SK-N-SH (cell line): ENCODE data around the gene PCDHA2. TPM values are rescaled to one million over a fixed set of nuclear protein-coding genes. Genes with fewer than 3 reads are reported as not detected.

Experiments
- CTCF ChIA-PET: fragments of 300-600, 350-600 bp; formaldehyde crosslinking; extraction: SDS; loops from one replicate; lab custom pipeline; 2021; lab: Yijun Ruan, JAX
- POLR2A ChIA-PET: fragments of 350-600 bp; sonication (Branson Sonifier 250); formaldehyde crosslinking; extraction: SDS; loops from one replicate; lab custom pipeline; 2020; ENCODE audit warnings: antibody characterized with exemption, inconsistent platforms; lab: Yijun Ruan, JAX
- DNase-seq: peaks from one replicate; pipeline ENCODE4 v3.0.0; 2012
- H2AFZ ChIP-seq: fragments of 200-600 bp; sonication (generic); 2 replicates; pipeline ENCODE4 v1.8.1; 2016; ENCODE audit warnings: antibody characterized with exemption, mild to moderate bottlenecking, low read depth
- H3F3A ChIP-seq: fragments of 200-600 bp; sonication (generic); replicated peaks from 2 replicates; pipeline ENCODE3; 2016; ENCODE audit warnings: antibody characterized with exemption, mild to moderate bottlenecking; ENCODE audit not compliant: insufficient read depth
- H3K27ac ChIP-seq, 2 experiments: fragments of 200-500 bp in 1 of 2; fragments of 200-600 bp in 1 of 2; sonication (Bioruptor generic) in 1 of 2; sonication (generic), shearing (Covaris generic) in 1 of 2; 2 replicates each; pipeline versions ENCODE4 v1.5.1 to v1.6.1; 2014 to 2016; ENCODE audit warnings: low read depth in 2 of 2, inconsistent platforms in 1 of 2, low read length in 1 of 2, mild to moderate bottlenecking in 1 of 2, mixed read lengths in 1 of 2
- H3K27me3 ChIP-seq: fragments of 200-600 bp; sonication (generic), shearing (Covaris generic); 2 replicates; pipeline ENCODE4 v1.6.1; 2016; ENCODE audit warnings: mixed run types; ENCODE audit not compliant: insufficient read depth
- H3K36me3 ChIP-seq, 2 experiments: fragments of 200-500 bp in 1 of 2; fragments of 200-600 bp in 1 of 2; sonication (Bioruptor generic) in 1 of 2; sonication (generic) in 1 of 2; replicated peaks in 1 of 2; 2 replicates each; pipeline versions ENCODE3 to v1.5.1; 2014 to 2016; ENCODE audit warnings: low read length in 1 of 2, mild to moderate bottlenecking in 1 of 2; ENCODE audit not compliant: insufficient read depth in 2 of 2, control insufficient read depth in 1 of 2
- H3K4me1 ChIP-seq, 2 experiments: fragments of 200-500 bp in 1 of 2; fragments of 200-600 bp in 1 of 2; sonication (Bioruptor generic) in 1 of 2; sonication (generic), shearing (Covaris generic) in 1 of 2; 2 replicates each; pipeline versions ENCODE4 v1.5.1 to v1.6.1; 2014 to 2016; ENCODE audit warnings: low read depth in 1 of 2, low read length in 1 of 2, mixed run types in 1 of 2; ENCODE audit not compliant: insufficient read depth in 2 of 2, control insufficient read depth in 1 of 2
- H3K4me2 ChIP-seq: fragments of 200-600 bp; sonication (generic), shearing (Covaris generic); 2 replicates; pipeline ENCODE4 v1.6.1; 2017; ENCODE audit warnings: mixed run types
- H3K4me3 ChIP-seq, 2 experiments: fragments of 200-500 bp in 1 of 2; fragments of 200-600 bp in 1 of 2; sonication (Bioruptor generic) in 1 of 2; sonication (generic), shearing (Covaris generic) in 1 of 2; 2 replicates each; pipeline versions ENCODE4 v1.5.1 to v1.8.1; 2014 to 2016; ENCODE audit warnings: low read depth in 2 of 2, inconsistent platforms in 1 of 2, low read length in 1 of 2, mild to moderate bottlenecking in 1 of 2, mixed read lengths in 1 of 2, moderate library complexity in 1 of 2
- H3K79me2 ChIP-seq: fragments of 200-600 bp; sonication (generic); 2 replicates; pipeline ENCODE4 v1.8.1; 2017; ENCODE audit warnings: mild to moderate bottlenecking; ENCODE audit not compliant: insufficient read depth
- H3K9ac ChIP-seq: fragments of 200-600 bp; sonication (generic); 2 replicates; pipeline ENCODE4 v1.6.1; 2017; ENCODE audit warnings: mixed run types
- H3K9me2 ChIP-seq: fragments of 200-600 bp; sonication (generic); 2 replicates; pipeline ENCODE4 v1.6.1; 2017; ENCODE audit warnings: mixed run types
- H3K9me3 ChIP-seq: fragments of 200-600 bp; sonication (generic); 2 replicates; pipeline ENCODE4 v1.6.1; 2017; ENCODE audit warnings: mixed run types, mild to moderate bottlenecking, moderate library complexity
- H4K20me1 ChIP-seq: fragments of 200-600 bp; sonication (generic); 2 replicates; pipeline ENCODE4 v1.6.1; 2017; ENCODE audit warnings: mild to moderate bottlenecking, mixed run types; ENCODE audit not compliant: insufficient read depth
- EP300 ChIP-seq, 2 experiments: IDR thresholded peaks; 2 replicates each; pipeline versions ENCODE4 v1.4.0 to v1.6.1; 2012; ENCODE audit warnings: borderline replicate concordance in 1 of 2, low read depth in 1 of 2, low read length in 1 of 2
- EZH2phosphoT487 ChIP-seq: fragments of 200-600 bp; sonication (generic); IDR thresholded peaks from 2 replicates; pipeline ENCODE4 v1.6.1; 2017; ENCODE audit warnings: low read depth, mixed run types, mild to moderate bottlenecking, antibody characterized with exemption, moderate library complexity, borderline replicate concordance
- FOSL2 ChIP-seq: IDR thresholded peaks from 2 replicates; pipeline ENCODE4 v1.4.0; 2012; ENCODE audit warnings: low read depth, mild to moderate bottlenecking, moderate library complexity, borderline replicate concordance
- FOXJ3 ChIP-seq: sonication (generic); formaldehyde crosslinking; IDR thresholded peaks from 2 replicates; pipeline ENCODE4 v1.5.1; 2020; ENCODE audit warnings: mild to moderate bottlenecking, missing genetic modification reagents
- FOXM1 ChIP-seq: IDR thresholded peaks from 2 replicates; pipeline ENCODE4 v1.4.0; 2012; ENCODE audit warnings: low read depth, mild to moderate bottlenecking
- GATA2 ChIP-seq: sonication (generic); formaldehyde crosslinking; IDR thresholded peaks from 2 replicates; pipeline ENCODE4 v1.5.0; 2020; ENCODE audit warnings: mild to moderate bottlenecking, missing genetic modification reagents
- JUND ChIP-seq: IDR thresholded peaks from 2 replicates; pipeline ENCODE4 v1.4.0; 2012
- MXI1 ChIP-seq: IDR thresholded peaks from 2 replicates; pipeline ENCODE4 v1.6.1; 2012; ENCODE audit warnings: mild to moderate bottlenecking, low read depth, low read length, improper control_type of control experiment
- POLR2AphosphoS5 ChIP-seq: IDR thresholded peaks from 2 replicates; pipeline ENCODE4 v1.6.1; 2012; ENCODE audit warnings: low read depth, low read length
- RFX5 ChIP-seq: IDR thresholded peaks from 2 replicates; pipeline ENCODE4 v1.6.1; 2012; ENCODE audit warnings: mild to moderate bottlenecking, improper control_type of control experiment, low read length
- SIN3A ChIP-seq: IDR thresholded peaks from 2 replicates; pipeline ENCODE4 v1.6.1; 2012; ENCODE audit warnings: low read depth, mild to moderate bottlenecking, low read length, moderate library complexity, borderline replicate concordance
- SMC3 ChIP-seq: IDR thresholded peaks from 2 replicates; pipeline ENCODE4 v1.6.1; 2012; ENCODE audit warnings: low read depth, low read length, improper control_type of control experiment
- TAF1 ChIP-seq: IDR thresholded peaks from 2 replicates; pipeline ENCODE4 v1.6.1; 2012; ENCODE audit warnings: low read depth, mild to moderate bottlenecking, low read length, moderate library complexity, borderline replicate concordance
- TEAD4 ChIP-seq: IDR thresholded peaks from 2 replicates; pipeline ENCODE4 v1.4.0; 2012; ENCODE audit warnings: mild to moderate bottlenecking, borderline replicate concordance; ENCODE audit not compliant: insufficient read depth
- YY1 ChIP-seq: IDR thresholded peaks from 2 replicates; pipeline ENCODE4 v1.4.0; 2012; ENCODE audit warnings: low read depth, mild to moderate bottlenecking
- WGBS: methylation state at CpG from one replicate; pipeline ENCODE4 v1.1.6; 2017; ENCODE audit warnings: low lambda C conversion rate; 5-methylcytosine and 5-hydroxymethylcytosine counted together
- polyA plus RNA-seq, 3 experiments: library from polyadenylated mRNA; depleted of rRNA; stranded (reverse); fragments of >200 nt; gene quantifications; 2 replicates each; pipeline ENCODE4 v1.2.3, GENCODE V29; 2012
- TF ChIP-seq, protein P1 (sequence below): IDR thresholded peaks from 2 replicates; pipeline ENCODE4 v1.6.1; 2012; ENCODE audit warnings: mild to moderate bottlenecking, low read depth, low read length, moderate library complexity
- TF ChIP-seq, protein P2 (sequence below): IDR thresholded peaks from 2 replicates; pipeline ENCODE4 v1.4.0; 2012; ENCODE audit warnings: low read depth
- TF ChIP-seq, protein P3 (sequence below): fragments of 150-350 bp; IDR thresholded peaks from 2 replicates; pipeline ENCODE4 v1.6.1; 2017; ENCODE audit warnings: antibody characterized with exemption, low read length, low read depth, borderline replicate concordance
- TF ChIP-seq, protein P4 (sequence below): IDR thresholded peaks from 2 replicates; pipeline ENCODE4 v1.4.0; 2012; ENCODE audit warnings: low read depth, borderline replicate concordance
- TF ChIP-seq, protein P5 (sequence below): fragments of 150-350 bp; IDR thresholded peaks from 2 replicates; pipeline ENCODE4 v1.6.1; 2016; ENCODE audit warnings: mild to moderate bottlenecking, low read depth, low read length

Gene PCDHA2
- polyA plus RNA-seq, 1 of the 3 experiments (the other 2 are of a cell fraction), result not detected

DNA sequence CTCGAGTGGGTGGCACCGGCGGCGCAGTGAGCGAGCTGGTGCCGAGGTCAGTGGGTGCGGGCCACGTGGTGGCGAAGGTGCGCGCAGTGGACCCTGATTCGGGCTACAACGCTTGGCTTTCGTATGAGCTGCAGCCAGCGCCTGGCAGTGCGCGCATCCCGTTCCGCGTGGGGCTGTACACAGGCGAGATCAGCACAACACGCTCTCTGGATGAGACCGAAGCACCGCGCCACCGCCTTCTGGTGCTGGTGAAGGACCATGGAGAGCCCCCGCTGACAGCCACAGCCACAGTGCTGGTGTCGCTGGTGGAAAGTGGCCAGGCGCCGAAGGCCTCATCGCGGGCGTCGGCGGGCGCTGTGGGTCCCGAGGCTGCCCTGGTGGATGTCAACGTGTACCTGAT is 28.8 kb downstream of the PCDHA2 start:
- DNase-seq, result no peak
- H4K20me1 ChIP-seq, result no peaks in the 10 kb centered on the region
- WGBS, result 85% methylated on average over 19 of the region's 38 CpGs
- no peaks in the 10 kb centered on the region for H3F3A ChIP-seq
- no peaks in the 10 kb centered on the region for H3K27me3 ChIP-seq
- H3K27ac ChIP-seq, result no peak overlapping the region
- H2AFZ ChIP-seq, result no peak overlapping the region
- H3K36me3 ChIP-seq, result no peaks in the 10 kb centered on the region
- no peak for TF ChIP-seq TAF1
- no peak for TF ChIP-seq YY1
- no peak for TF ChIP-seq RFX5
- TF ChIP-seq, protein P1, sequence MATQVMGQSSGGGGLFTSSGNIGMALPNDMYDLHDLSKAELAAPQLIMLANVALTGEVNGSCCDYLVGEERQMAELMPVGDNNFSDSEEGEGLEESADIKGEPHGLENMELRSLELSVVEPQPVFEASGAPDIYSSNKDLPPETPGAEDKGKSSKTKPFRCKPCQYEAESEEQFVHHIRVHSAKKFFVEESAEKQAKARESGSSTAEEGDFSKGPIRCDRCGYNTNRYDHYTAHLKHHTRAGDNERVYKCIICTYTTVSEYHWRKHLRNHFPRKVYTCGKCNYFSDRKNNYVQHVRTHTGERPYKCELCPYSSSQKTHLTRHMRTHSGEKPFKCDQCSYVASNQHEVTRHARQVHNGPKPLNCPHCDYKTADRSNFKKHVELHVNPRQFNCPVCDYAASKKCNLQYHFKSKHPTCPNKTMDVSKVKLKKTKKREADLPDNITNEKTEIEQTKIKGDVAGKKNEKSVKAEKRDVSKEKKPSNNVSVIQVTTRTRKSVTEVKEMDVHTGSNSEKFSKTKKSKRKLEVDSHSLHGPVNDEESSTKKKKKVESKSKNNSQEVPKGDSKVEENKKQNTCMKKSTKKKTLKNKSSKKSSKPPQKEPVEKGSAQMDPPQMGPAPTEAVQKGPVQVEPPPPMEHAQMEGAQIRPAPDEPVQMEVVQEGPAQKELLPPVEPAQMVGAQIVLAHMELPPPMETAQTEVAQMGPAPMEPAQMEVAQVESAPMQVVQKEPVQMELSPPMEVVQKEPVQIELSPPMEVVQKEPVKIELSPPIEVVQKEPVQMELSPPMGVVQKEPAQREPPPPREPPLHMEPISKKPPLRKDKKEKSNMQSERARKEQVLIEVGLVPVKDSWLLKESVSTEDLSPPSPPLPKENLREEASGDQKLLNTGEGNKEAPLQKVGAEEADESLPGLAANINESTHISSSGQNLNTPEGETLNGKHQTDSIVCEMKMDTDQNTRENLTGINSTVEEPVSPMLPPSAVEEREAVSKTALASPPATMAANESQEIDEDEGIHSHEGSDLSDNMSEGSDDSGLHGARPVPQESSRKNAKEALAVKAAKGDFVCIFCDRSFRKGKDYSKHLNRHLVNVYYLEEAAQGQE, result no peak
- TF ChIP-seq, protein P2, sequence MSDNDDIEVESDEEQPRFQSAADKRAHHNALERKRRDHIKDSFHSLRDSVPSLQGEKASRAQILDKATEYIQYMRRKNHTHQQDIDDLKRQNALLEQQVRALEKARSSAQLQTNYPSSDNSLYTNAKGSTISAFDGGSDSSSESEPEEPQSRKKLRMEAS, result no peak
- TF ChIP-seq FOXJ3, result no peak
- TF ChIP-seq EZH2phosphoT487, result no peak
- TF ChIP-seq, protein P3, sequence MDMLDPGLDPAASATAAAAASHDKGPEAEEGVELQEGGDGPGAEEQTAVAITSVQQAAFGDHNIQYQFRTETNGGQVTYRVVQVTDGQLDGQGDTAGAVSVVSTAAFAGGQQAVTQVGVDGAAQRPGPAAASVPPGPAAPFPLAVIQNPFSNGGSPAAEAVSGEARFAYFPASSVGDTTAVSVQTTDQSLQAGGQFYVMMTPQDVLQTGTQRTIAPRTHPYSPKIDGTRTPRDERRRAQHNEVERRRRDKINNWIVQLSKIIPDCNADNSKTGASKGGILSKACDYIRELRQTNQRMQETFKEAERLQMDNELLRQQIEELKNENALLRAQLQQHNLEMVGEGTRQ, result no peak
- no peak for TF ChIP-seq EP300 (IDR thresholded peaks at IDR 0.05; ENCODE audit: borderline replicate concordance in 1 of 2, low read depth in 1 of 2, low read length in 1 of 2)
- no peak for TF ChIP-seq TEAD4
- no peak for TF ChIP-seq SIN3A
- TF ChIP-seq SMC3, result no peak
- TF ChIP-seq, protein P4, sequence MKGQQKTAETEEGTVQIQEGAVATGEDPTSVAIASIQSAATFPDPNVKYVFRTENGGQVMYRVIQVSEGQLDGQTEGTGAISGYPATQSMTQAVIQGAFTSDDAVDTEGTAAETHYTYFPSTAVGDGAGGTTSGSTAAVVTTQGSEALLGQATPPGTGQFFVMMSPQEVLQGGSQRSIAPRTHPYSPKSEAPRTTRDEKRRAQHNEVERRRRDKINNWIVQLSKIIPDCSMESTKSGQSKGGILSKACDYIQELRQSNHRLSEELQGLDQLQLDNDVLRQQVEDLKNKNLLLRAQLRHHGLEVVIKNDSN, result no peak
- no peak for TF ChIP-seq FOXM1
- TF ChIP-seq, protein P5, sequence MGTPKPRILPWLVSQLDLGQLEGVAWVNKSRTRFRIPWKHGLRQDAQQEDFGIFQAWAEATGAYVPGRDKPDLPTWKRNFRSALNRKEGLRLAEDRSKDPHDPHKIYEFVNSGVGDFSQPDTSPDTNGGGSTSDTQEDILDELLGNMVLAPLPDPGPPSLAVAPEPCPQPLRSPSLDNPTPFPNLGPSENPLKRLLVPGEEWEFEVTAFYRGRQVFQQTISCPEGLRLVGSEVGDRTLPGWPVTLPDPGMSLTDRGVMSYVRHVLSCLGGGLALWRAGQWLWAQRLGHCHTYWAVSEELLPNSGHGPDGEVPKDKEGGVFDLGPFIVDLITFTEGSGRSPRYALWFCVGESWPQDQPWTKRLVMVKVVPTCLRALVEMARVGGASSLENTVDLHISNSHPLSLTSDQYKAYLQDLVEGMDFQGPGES, result no peak
- TF ChIP-seq POLR2AphosphoS5, result no peak
- TF ChIP-seq FOSL2, result no peak
- no peak for TF ChIP-seq GATA2 (CRISPR knock-in tag)
- no peak for TF ChIP-seq MXI1
- TF ChIP-seq JUND, result no peak
- TF ChIP-seq, all 33 proteins: peak for 0
- Histone ChIP-seq H3K9ac (no peak overlapping the region), H3K79me2 (no peaks in the 10 kb centered on the region), H3K4me1 (no peaks in the 10 kb centered on the region), H3K4me2 (no peak overlapping the region), H3K9me2 (no peaks in the 10 kb centered on the region), H3K9me3 (no peaks in the 10 kb centered on the region), H3K4me3 (no peak overlapping the region)
- POLR2A ChIA-PET, result no interaction called here
- CTCF ChIA-PET, result interaction anchor here (1.1 to 1.3 kb wide), 2 partner anchors 16 to 217 kb away, joined by 4 read pairs; partner anchors contain the start of gene PCDHA4
